CD4-positive, alpha-beta T cell treated with Interferon alpha-2 for 1 hour (primary cell): ENCODE measurements around the gene FCRL3.
A peak's percentile ranks its signal among the peaks of the same experiment; 100 is the strongest.
"Not testable (repeated sequence)": the region's sequence is repeated elsewhere in the genome, so short reads cannot be mapped to it uniquely, and the experiment has no call there.

Source experiments
- DNase-seq, 2 donors: peaks; one replicate each; pipeline ENCODE4 v3.0.0-alpha.2; 2020 to 2022

The FCRL3 gene, protein sequence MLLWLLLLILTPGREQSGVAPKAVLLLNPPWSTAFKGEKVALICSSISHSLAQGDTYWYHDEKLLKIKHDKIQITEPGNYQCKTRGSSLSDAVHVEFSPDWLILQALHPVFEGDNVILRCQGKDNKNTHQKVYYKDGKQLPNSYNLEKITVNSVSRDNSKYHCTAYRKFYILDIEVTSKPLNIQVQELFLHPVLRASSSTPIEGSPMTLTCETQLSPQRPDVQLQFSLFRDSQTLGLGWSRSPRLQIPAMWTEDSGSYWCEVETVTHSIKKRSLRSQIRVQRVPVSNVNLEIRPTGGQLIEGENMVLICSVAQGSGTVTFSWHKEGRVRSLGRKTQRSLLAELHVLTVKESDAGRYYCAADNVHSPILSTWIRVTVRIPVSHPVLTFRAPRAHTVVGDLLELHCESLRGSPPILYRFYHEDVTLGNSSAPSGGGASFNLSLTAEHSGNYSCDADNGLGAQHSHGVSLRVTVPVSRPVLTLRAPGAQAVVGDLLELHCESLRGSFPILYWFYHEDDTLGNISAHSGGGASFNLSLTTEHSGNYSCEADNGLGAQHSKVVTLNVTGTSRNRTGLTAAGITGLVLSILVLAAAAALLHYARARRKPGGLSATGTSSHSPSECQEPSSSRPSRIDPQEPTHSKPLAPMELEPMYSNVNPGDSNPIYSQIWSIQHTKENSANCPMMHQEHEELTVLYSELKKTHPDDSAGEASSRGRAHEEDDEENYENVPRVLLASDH

GRCh38 chr1:157700732-157701131 lies at the start of gene FCRL3:
TSS of gene FCRL3 (minus strand) at chr1:157700769. CDS start at chr1:157700489, 280 bp downstream.
- DNase-seq, result peak; percentile 23 to 55

- no peak for DNase-seq
Measured at GRCh38 chr1:157748262-157748817, 47.8 kb upstream of the FCRL3 start.

DNA sequence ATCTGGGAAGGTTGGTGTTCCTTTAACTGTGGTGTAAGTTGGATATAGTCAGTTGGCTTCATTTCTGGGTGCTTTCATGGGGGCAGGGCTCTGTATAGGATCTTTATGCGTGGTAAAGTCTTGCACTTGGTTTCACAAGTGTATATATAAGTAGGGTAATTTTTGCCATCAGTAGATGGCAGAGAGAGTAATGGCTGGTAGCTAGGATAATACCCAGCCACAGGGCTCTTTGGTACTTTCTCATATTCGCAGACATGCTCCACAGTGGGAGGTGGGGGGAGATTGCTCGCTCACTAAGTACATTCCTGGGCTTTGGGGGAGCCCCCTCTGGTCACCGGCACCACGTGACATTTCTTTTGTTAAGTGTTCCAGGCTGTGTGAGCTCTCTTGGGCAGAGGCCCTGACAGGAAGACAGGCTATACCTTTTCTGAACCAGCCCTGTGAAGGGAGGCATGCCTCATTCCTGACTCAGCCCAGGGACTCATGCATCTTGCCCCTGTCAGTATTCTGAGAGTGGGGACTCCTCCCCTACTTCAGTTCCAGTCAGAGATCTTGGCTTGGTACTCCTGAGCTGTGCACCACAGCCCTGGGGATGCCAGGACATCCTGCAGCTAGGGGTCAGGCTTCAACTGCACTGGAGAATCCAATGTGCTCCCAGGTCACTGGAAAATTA lies 38.8 kb upstream of the FCRL3 start:
- DNase-seq, result no peak

DNA sequence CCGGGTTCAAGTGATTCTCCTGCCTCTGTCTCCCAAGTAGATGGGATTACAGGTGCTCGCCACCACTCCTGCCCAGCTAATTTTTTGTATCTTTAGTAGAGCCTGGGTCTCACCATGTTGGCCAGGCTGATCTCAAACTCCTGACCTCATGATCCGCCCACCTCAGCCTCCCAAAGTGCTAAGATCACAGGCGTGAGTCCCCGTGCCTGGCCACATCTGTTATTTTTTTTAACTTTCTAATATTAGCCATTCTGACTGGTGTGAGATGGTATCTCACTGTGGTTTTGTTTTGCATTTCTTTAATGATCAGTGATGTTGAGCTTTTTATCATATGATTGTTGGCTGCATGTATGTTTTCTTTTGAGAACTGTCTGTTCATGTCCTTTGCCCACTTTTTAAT lies 35.4 kb upstream of the FCRL3 start:
- DNase-seq, result not testable (repeated sequence)

GRCh38 chr1:157734321-157734720 lies 33.8 kb upstream of the FCRL3 start:
- DNase-seq, result no peak

DNA sequence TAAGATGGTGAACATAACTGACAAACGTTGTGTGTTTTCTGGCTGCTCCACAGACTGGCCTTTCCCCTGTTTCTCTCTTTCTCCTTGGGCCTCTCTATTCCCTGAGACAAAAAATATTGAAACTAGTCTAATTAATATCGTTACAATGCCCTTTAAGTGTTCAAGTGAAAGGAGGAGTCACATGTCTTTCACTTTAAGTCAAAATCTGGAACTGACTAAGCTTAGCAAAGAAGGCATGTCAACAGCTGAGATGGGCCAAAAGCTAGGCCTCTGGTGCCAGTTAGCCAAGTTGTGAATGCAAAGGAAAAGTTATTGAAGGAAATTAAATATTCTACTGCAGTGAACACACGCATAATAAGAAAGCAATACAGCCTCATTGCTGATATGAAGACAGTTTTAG lies 32.2 kb upstream of the FCRL3 start:
- DNase-seq, result no peak

DNA sequence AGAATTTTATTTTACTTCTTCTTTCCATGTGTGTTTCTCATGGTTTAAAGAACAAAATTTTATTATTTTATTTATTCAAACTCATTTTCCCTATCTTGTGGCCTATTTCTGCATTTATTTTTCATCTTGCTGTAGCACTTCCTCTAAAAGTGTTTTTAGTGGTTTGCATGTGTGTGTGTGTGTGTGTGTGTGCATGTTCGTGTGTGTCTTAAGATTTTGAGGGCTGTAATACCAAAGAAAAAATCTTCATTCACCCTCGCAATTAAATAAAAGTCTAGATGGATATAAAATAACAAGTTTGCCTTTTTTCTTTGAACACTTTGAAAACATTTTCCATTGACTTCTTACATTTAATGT lies 24.6 kb upstream of the FCRL3 start:
- peak; percentile 55 to 56 for DNase-seq

DNA sequence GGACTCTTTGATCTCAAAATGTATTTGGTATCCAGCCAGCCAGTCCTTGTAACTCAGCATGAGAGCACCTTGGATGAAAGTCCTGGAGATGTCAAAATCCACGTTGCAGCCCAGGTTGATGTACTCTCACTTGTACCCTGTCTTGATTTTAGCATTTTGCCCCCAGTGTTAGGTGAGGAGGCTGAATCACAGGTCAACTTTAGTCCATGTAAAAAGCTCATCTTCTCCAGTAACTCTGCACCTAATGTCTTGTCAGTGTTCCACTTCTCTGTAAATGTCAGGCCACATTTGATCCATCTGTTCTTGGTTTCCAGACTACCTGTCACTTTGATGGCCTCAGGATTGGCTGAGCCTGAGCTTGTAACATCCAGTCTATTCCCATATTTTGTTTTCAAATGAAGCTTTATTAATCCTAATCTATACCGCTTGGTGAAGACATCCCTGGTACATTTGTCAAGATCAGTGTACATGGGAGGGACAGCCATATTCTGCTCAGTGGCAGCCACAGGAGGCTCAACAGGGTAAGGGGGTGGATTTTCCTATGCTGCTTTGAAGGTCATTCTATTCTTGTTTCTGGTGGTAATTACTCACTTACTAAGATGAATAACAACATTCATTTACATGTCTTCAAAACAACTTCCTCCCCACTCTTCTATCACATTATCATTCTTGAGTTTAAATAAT lies 24.1 kb upstream of the FCRL3 start:
- DNase-seq, result no peak

- DNase-seq, result peak in 1 of 2 donors; percentile 38
Measured at GRCh38 chr1:157723157-157723556, 22.6 kb upstream of the FCRL3 start.

DNA sequence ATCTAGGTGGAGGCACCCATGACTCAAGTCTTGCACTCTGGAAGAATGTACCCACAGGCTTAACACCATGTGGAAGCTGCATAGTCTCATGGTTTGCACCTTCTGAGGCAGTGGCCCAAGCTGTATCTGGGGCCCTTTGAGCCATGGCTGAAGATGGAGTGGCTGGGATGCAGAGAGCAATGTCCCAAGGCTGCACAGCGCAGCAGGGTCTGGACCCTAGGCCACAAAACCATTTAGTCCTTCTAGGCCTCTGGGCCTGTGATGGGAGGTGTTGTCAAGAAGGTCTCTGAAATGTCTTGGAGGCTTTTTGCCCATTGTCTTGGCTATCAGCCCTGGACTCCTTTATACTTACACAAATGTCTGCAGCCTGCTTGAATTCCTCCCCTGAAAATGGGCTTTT lies 21.4 kb upstream of the FCRL3 start:
- no peak for DNase-seq

GRCh38 chr1:157715736-157716135 lies 15.2 kb upstream of the FCRL3 start:
- DNase-seq, result no peak

- no peak for DNase-seq
Measured at GRCh38 chr1:157711802-157712201, 11.2 kb upstream of the FCRL3 start.

DNA sequence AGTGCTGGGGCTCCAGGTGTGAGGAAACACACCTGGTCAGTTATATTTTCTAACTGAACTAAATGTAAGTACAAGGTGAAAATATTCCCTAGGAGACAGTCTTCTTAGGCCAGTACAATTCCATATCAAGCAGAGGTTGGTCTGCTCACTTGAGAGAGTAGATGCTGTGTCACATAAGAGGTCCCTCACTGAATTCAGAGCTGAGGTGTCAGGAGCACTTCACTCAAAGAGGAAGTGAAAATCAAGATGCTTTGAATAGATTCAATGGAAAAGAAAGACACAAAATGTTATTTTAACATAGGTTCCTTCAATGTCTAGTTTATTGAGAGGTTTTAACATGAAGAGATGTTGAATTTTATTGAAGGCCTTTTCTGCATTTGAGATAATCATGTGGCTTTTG lies 4.3 kb upstream of the FCRL3 start:
- DNase-seq, result no peak

GRCh38 chr1:157703981-157704380 lies 3.4 kb upstream of the FCRL3 start:
- DNase-seq, result no peak

DNA sequence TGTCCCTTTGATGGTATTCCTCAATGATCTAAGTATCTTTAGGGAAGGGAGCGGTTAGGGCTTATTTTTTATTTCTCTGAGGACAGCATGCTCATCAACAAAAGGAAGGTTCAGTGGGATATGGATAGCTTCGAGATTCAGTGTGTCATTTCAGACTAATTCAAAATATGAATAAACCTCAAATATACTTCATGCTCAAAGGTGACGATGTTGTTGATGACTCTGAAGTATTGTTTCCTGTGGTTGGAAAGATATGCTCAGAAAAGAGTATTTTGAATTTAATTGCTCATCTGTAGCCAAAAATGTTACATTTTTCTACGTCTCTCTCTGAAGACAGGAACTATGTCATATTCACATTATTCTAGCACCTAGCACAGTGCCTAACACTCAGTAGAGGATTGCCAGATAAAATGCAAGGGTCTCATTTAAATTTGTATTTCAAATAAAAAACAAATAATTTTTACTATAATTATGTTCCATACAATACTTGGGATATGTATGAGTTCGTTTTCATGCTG lies 1.8 kb upstream of the FCRL3 start:
- no peak for DNase-seq

- no peak for DNase-seq
Measured at GRCh38 chr1:157700305-157700704, 264 bp downstream of the FCRL3 start.

- peak in 1 of 2 donors; percentile 28 for DNase-seq
Measured at GRCh38 chr1:157697781-157698569, 2.6 kb downstream of the FCRL3 start.

DNA sequence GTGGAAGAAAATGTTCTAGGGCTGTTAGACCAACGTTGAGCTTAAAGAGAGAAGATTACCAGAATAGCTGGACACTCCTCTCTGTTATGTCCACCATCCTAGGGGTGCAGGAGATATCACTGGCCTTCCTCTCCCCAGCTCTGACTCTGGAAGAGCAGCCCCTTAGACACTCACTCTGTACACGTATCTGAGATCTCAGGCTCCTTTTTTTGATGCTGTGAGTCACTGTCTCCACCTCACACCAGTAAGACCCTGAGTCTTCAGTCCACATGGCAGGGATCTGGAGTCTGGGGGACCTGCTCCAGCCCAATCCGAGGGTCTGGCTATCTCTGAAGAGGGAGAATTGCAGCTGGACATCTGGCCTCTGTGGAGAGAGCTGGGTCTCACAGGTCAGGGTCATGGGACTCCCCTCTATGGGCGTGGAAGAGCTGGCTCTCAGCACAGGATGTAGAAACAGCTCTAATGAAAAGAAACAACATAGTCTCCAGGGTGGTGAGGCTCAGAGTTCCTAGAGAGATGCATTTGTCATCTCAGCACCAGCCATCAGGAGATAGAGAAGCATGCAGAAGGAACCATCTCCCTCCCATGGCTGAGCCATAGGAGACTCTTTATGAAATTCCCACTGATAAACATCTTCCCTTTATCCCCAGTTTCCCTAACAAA lies 3.5 kb downstream of the FCRL3 start:
- no peak for DNase-seq

DNA sequence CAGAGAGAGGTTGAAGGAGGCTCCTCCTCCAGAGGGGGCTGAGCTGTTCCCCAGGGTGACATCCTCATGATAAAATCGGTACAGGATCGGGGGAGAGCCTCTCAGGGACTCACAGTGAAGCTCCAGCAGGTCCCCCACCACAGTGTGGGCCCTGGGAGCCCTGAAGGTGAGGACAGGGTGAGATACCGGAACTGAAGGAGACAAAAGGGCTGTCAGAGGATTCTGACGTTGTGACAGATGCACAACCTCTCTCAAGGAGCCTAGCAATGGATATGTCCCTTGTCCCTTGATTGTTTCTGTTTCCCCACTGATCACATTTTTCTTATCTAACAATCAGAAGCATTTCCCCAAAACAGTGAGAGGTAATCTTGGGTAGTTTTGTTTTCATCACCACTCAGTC lies 5.2 kb downstream of the FCRL3 start:
- DNase-seq, result peak in 1 of 2 donors; percentile 19

- no peak for DNase-seq
Measured at GRCh38 chr1:157691285-157691920, 9.2 kb downstream of the FCRL3 start.
